Measurements from ENCODE around the gene ABCA6. TPM values are rescaled to one million over a fixed set of nuclear protein-coding genes. Genes with fewer than 3 reads are reported as not detected.

Gene ABCA6
- total and polyA plus RNA-seq, 3 experiments from 2014 or later, result 0.16 to 0.20 TPM; not detected in 1

DNA sequence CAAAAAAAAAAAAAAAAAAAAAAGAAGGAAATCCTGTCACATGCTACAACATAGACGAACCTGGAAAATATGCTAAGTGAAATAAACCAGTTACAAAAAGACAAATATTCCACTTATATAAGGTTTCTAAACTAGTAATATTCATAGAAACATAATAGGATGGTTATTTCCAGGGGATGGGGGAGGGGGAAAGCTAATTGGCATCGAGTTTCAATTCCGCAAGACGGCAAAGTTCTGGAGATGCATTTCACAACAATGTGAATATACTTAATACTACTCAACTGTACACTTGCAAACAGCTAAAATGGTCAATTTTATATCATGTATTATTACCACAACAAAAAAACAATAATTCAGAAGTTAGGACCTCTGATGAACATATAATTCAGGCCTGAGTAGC, 43.1 kb downstream of the ABCA6 start:
- CTCF ChIA-PET, result no interaction called here

DNA sequence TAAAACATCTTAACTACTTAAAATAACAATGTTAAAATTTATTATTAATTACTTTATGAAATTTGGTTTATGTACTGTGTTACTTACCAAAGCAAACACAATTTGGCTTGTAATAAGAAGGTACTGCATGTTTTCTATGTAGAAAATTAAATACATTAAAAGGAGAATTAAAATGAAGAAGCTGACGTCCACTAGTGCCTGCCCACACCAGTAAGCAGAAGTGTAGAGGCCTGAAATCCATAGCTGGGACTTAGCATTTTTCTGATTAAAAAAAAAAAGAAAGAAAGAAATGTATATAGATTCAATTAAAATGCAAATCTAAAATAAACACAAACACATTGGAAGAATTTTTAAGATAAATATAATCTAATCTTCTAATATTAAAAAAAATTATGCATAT, 45.2 kb downstream of the ABCA6 start:
- Mint-ChIP-seq H3K9me3 (no peaks in the 10 kb centered on the region), H3K4me3 (no peak overlapping the region), H3K4me1 (peaks cover 0 to 4% (median 0%) of the 10 kb centered on the region in 3 donors), H3K36me3 (no peaks in the 10 kb centered on the region), H3K27me3 (peaks cover 5 to 6% of the 10 kb centered on the region in 2 donors), H3K27ac (no peak overlapping the region)
- CTCF ChIA-PET, result no interaction called here
- no peak for DNase-seq
- no peaks in the 10 kb centered on the region for H3K36me3 ChIP-seq (ENCODE audit: insufficient read depth, low read length)
- no peaks in the 10 kb centered on the region for H3K27me3 ChIP-seq (ENCODE audit: insufficient read depth, low read length, poor library complexity, severe bottlenecking)
- no peaks in the 10 kb centered on the region for H3K4me1 ChIP-seq (ENCODE audit: insufficient read depth, low read length)
- no peak overlapping the region for H3K27ac ChIP-seq (ENCODE audit: low read depth, low read length)
- POLR2A ChIA-PET, result no interaction called here
- H3K4me3 ChIP-seq (ENCODE audit: low read length), result no peak overlapping the region
- no peaks in the 10 kb centered on the region for H3K9me3 ChIP-seq (ENCODE audit: low read length)

More for the DNA sequence above, 43.1 kb downstream of the ABCA6 start:
- DNase-seq, result no peak
- no peaks in the 10 kb centered on the region for H3K9me3 Mint-ChIP-seq
- POLR2A ChIA-PET, result no interaction called here
- Histone ChIP-seq H3K4me1 (ENCODE audit: insufficient read depth, low read length) (no peaks in the 10 kb centered on the region), H3K27me3 (ENCODE audit: insufficient read depth, low read length, poor library complexity, severe bottlenecking) (no peaks in the 10 kb centered on the region), H3K9me3 (ENCODE audit: low read length) (no peaks in the 10 kb centered on the region), H3K36me3 (ENCODE audit: insufficient read depth, low read length) (no peaks in the 10 kb centered on the region), H3K4me3 (ENCODE audit: low read length) (no peak overlapping the region), H3K27ac (ENCODE audit: low read depth, low read length) (no peak overlapping the region)
- no peaks in the 10 kb centered on the region for H3K4me1 Mint-ChIP-seq
- peaks cover 0 to 6% of the 10 kb centered on the region in 2 donors for H3K27me3 Mint-ChIP-seq
- H3K27ac Mint-ChIP-seq, result no peak overlapping the region
- H3K4me3 Mint-ChIP-seq, result no peak overlapping the region
- H3K36me3 Mint-ChIP-seq, result no peaks in the 10 kb centered on the region

DNA sequence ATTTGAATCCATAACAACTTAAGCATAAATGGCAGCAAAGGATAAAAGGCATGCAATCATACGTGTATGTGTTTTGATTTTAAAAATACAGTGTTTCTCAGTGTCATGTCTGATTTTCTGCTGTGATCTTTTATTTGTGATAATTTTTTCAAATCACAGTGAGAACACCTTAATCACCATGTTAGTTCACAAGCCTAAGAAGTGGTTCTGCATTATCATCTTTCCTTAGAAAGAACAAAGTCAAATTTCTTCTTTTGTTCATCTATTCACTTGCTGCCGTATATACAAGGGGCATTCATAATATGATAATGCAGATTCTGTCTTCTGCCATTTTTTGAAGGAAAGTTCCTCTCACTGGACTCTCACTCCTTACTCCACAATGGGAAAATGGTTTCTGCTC, 47.7 kb downstream of the ABCA6 start:
- no peaks in the 10 kb centered on the region for H3K36me3 ChIP-seq (ENCODE audit: insufficient read depth, low read length)
- H3K9me3 Mint-ChIP-seq, result no peaks in the 10 kb centered on the region
- POLR2A ChIA-PET, result no interaction called here
- no peaks in the 10 kb centered on the region for H3K4me1 ChIP-seq (ENCODE audit: insufficient read depth, low read length)
- H3K36me3 Mint-ChIP-seq, result peaks cover 0 to 1% (median 0%) of the 10 kb centered on the region in 3 donors
- peak overlapping the region; percentile 68 for H3K27ac ChIP-seq (ENCODE audit: low read depth, low read length)
- no peak overlapping the region for H3K4me3 ChIP-seq (ENCODE audit: low read length)
- H3K27ac Mint-ChIP-seq, result no peak overlapping the region
- peaks cover 4 to 11% of the 10 kb centered on the region in 2 donors for H3K27me3 Mint-ChIP-seq
- CTCF ChIA-PET, result no interaction called here
- DNase-seq, result no peak
- no peak overlapping the region for H3K4me3 Mint-ChIP-seq
- H3K4me1 Mint-ChIP-seq, result peaks cover 0 to 4% (median 0%) of the 10 kb centered on the region in 3 donors
- H3K27me3 ChIP-seq (ENCODE audit: insufficient read depth, low read length, poor library complexity, severe bottlenecking), result no peaks in the 10 kb centered on the region
- no peaks in the 10 kb centered on the region for H3K9me3 ChIP-seq (ENCODE audit: low read length)

DNA sequence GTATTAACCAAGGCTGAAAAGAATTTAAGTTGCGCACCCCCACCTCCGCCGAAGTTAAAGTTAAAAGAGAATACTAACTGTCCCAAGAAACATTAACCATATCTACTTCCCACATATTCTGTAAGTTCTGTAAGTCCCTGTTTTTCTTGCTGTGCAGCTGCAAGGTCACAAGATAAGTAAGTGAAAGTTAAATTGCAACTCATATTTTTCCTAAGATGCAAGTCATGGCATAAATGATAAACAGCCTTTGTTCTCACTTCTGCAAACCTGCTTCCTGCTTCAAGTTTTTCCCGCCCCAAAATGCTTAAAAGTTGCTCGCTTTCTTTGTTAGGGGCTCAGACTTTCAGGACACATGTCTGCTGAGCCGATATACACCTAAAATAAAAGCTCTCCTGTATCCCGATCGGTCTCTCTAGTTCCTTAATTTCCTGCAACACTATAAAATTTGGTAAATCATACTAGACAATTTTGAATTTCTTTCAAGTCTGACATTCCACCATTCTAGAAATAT, 48.4 kb downstream of the ABCA6 start:
- no peaks in the 10 kb centered on the region for H3K36me3 ChIP-seq (ENCODE audit: insufficient read depth, low read length)
- H3K9me3 ChIP-seq (ENCODE audit: low read length), result no peaks in the 10 kb centered on the region
- Mint-ChIP-seq H3K27me3 (peaks cover 4 to 14% of the 10 kb centered on the region in 2 donors), H3K9me3 (no peaks in the 10 kb centered on the region), H3K27ac (no peak overlapping the region), H3K36me3 (peaks cover 0 to 1% (median 0%) of the 10 kb centered on the region in 3 donors), H3K4me1 (peaks cover 0 to 4% (median 0%) of the 10 kb centered on the region in 3 donors), H3K4me3 (no peak overlapping the region)
- POLR2A ChIA-PET, result no interaction called here
- peak overlapping the region; percentile 68 for H3K27ac ChIP-seq (ENCODE audit: low read depth, low read length)
- H3K4me3 ChIP-seq (ENCODE audit: low read length), result no peak overlapping the region
- no peak for DNase-seq
- CTCF ChIA-PET, result no interaction called here
- no peaks in the 10 kb centered on the region for H3K27me3 ChIP-seq (ENCODE audit: insufficient read depth, low read length, poor library complexity, severe bottlenecking)
- H3K4me1 ChIP-seq (ENCODE audit: insufficient read depth, low read length), result no peaks in the 10 kb centered on the region

DNA sequence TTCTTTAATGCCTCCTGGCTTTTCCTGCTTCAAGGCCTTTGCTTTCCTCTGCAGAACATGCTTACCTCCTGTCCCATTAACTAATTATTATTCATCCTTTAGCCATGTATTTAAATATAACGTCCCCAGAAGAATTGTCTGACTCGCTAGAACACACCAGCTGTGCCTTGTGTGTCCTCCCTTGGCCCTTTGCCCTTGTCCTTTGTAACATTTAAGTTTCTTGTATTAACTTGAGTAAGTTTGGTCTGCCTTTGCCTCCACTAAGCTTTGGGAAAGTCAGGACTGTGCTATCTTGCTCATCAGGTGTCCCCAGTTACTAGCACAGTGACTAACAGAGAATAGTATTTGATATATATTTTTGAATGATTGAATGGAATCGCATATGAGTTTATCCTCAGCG, 51.3 kb downstream of the ABCA6 start:
- Histone ChIP-seq H3K36me3 (ENCODE audit: insufficient read depth, low read length) (no peaks in the 10 kb centered on the region), H3K4me3 (ENCODE audit: low read length) (no peak overlapping the region), H3K27me3 (ENCODE audit: insufficient read depth, low read length, poor library complexity, severe bottlenecking) (no peaks in the 10 kb centered on the region), H3K4me1 (ENCODE audit: insufficient read depth, low read length) (no peaks in the 10 kb centered on the region), H3K27ac (ENCODE audit: low read depth, low read length) (no peak overlapping the region), H3K9me3 (ENCODE audit: low read length) (no peaks in the 10 kb centered on the region)
- H3K4me3 Mint-ChIP-seq, result no peak overlapping the region
- peaks cover 4 to 14% of the 10 kb centered on the region in 2 donors for H3K27me3 Mint-ChIP-seq
- H3K36me3 Mint-ChIP-seq, result peaks cover 0 to 1% (median 0%) of the 10 kb centered on the region in 3 donors
- H3K27ac Mint-ChIP-seq, result no peak overlapping the region
- no peak for DNase-seq
- CTCF ChIA-PET, result no interaction called here
- H3K4me1 Mint-ChIP-seq, result peaks cover 0 to 4% (median 0%) of the 10 kb centered on the region in 3 donors
- POLR2A ChIA-PET, result no interaction called here
- H3K9me3 Mint-ChIP-seq, result no peaks in the 10 kb centered on the region

DNA sequence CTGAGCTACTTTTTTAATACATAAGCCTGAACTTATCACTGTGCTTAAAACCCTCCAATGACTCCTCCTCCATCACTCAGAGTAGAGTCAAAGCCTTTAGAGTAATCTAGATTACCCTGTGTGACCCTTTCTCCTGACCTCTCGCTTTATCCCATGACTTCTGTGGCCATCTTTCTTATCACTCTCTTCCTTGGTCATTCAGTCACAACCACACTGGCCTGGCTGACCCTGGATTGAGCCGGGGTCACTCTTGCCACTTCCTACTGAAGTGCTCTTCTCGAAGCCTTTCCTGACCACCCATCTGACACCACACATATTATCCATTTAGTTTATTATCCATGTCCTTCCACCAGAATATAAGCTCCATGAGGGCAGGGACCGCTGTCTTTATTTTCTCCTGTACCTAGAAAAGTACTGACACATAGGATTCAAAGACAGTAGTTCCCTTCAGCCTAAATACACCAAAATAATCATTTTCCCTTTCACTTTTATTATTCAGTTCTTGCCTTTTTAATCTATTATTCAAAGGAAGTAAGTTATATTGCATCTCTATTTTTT, 53.0 kb downstream of the ABCA6 start:
- peaks cover 0 to 14% of the 10 kb centered on the region in 2 donors for H3K27me3 Mint-ChIP-seq
- H3K36me3 ChIP-seq (ENCODE audit: insufficient read depth, low read length), result no peaks in the 10 kb centered on the region
- no peaks in the 10 kb centered on the region for H3K9me3 ChIP-seq (ENCODE audit: low read length)
- ChIA-PET POLR2A (no interaction called here), CTCF (no interaction called here)
- H3K4me1 Mint-ChIP-seq, result peaks cover 0 to 4% (median 0%) of the 10 kb centered on the region in 3 donors
- no peak overlapping the region for H3K27ac ChIP-seq (ENCODE audit: low read depth, low read length)
- no peak overlapping the region for H3K27ac Mint-ChIP-seq
- no peaks in the 10 kb centered on the region for H3K27me3 ChIP-seq (ENCODE audit: insufficient read depth, low read length, poor library complexity, severe bottlenecking)
- no peak overlapping the region for H3K4me3 Mint-ChIP-seq
- no peak overlapping the region for H3K4me3 ChIP-seq (ENCODE audit: low read length)
- H3K9me3 Mint-ChIP-seq, result no peaks in the 10 kb centered on the region
- no peaks in the 10 kb centered on the region for H3K4me1 ChIP-seq (ENCODE audit: insufficient read depth, low read length)
- H3K36me3 Mint-ChIP-seq, result peaks cover 0 to 1% (median 0%) of the 10 kb centered on the region in 3 donors
- no peak for DNase-seq

DNA sequence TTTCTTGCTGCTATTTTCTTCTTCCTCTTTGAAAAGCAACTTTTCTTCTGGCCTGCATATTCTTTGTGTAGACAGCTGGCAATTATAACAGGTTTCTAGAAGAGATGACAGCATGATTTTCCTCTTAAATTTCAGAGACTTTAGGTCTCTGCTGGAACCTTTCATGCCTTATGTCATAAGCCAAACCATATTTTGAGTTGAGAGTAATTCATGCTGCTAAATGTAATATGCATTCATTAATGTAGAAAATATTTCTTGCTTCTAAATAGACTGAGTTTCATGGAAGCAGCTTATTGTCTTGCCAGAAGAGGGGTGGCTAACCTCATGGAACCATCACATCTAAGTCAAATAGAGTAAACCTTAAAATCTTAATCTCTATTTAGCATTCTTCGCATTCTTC, 55.1 kb downstream of the ABCA6 start:
- no peaks in the 10 kb centered on the region for H3K36me3 ChIP-seq (ENCODE audit: insufficient read depth, low read length)
- no peak overlapping the region for H3K4me3 ChIP-seq (ENCODE audit: low read length)
- POLR2A ChIA-PET, result no interaction called here
- no peak for DNase-seq
- H3K9me3 Mint-ChIP-seq, result no peaks in the 10 kb centered on the region
- no peak overlapping the region for H3K27ac ChIP-seq (ENCODE audit: low read depth, low read length)
- peaks cover 0 to 9% of the 10 kb centered on the region in 2 donors for H3K27me3 Mint-ChIP-seq
- H3K27me3 ChIP-seq (ENCODE audit: insufficient read depth, low read length, poor library complexity, severe bottlenecking), result no peaks in the 10 kb centered on the region
- H3K36me3 Mint-ChIP-seq, result peaks cover 0 to 4% (median 1%) of the 10 kb centered on the region in 3 donors
- H3K27ac Mint-ChIP-seq, result peak overlapping the region in 1 of 8 donors; percentile 21
- CTCF ChIA-PET, result no interaction called here
- no peaks in the 10 kb centered on the region for H3K4me1 ChIP-seq (ENCODE audit: insufficient read depth, low read length)
- H3K4me3 Mint-ChIP-seq, result no peak overlapping the region
- H3K9me3 ChIP-seq (ENCODE audit: low read length), result no peaks in the 10 kb centered on the region
- no peaks in the 10 kb centered on the region for H3K4me1 Mint-ChIP-seq

DNA sequence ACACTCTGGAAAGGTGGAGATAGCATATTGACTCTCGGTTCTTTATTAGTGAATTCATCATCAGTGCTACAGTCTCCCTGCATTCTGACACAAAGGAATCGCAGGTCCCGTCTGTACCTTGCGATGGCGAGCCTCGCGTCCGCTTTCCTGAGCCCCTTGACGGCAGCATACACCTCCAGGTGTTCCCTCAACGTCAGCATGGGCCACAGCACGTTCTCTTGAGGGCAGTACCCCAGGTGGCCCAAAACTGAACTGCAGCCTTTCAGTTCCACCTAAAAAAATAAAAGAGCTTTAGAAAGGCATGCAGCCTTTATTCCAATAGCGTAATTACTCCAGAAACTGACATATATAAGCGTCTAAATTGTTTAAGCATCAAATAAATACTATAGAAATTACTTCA, 56.8 kb downstream of the ABCA6 start:
- H3K4me1 ChIP-seq (ENCODE audit: insufficient read depth, low read length), result no peaks in the 10 kb centered on the region
- no peak overlapping the region for H3K4me3 Mint-ChIP-seq
- peaks cover 0 to 3% of the 10 kb centered on the region in 2 donors for H3K27me3 Mint-ChIP-seq
- no peaks in the 10 kb centered on the region for H3K9me3 ChIP-seq (ENCODE audit: low read length)
- DNase-seq, result no peak
- H3K27me3 ChIP-seq (ENCODE audit: insufficient read depth, low read length, poor library complexity, severe bottlenecking), result no peaks in the 10 kb centered on the region
- H3K27ac ChIP-seq (ENCODE audit: low read depth, low read length), result no peak overlapping the region
- peaks cover 0 to 4% (median 0%) of the 10 kb centered on the region in 3 donors for H3K36me3 Mint-ChIP-seq
- CTCF ChIA-PET, result no interaction called here
- H3K9me3 Mint-ChIP-seq, result no peaks in the 10 kb centered on the region
- no peaks in the 10 kb centered on the region for H3K4me1 Mint-ChIP-seq
- POLR2A ChIA-PET, result no interaction called here
- no peaks in the 10 kb centered on the region for H3K36me3 ChIP-seq (ENCODE audit: insufficient read depth, low read length)
- H3K27ac Mint-ChIP-seq, result no peak overlapping the region
- no peak overlapping the region for H3K4me3 ChIP-seq (ENCODE audit: low read length)
